GM23338 (cell line): ENCODE results near the gene PKHD1.

Source experiments
- CREB1 ChIP-seq: fragments of 250-450 bp; sonication (Bioruptor Pico); IDR thresholded peaks from 2 replicates; pipeline ENCODE4 v1.5.0; 2020; ENCODE audit warnings: low read depth, mild to moderate bottlenecking, moderate library complexity
- CTCF ChIP-seq, 2 experiments: fragments of 200-600 bp in 1 of 2; sonication (generic) in 1 of 2; conservative IDR thresholded peaks; 2 replicates each; pipeline versions ENCODE4 v1.5.1 to v1.6.1; 2016 to 2017; ENCODE audit warnings: antibody characterized with exemption in 2 of 2, low read depth in 2 of 2, mild to moderate bottlenecking in 2 of 2, moderate library complexity in 1 of 2
- ETS1 ChIP-seq: IDR thresholded peaks from 2 replicates; pipeline ENCODE4 v1.6.1; 2016; ENCODE audit warnings: antibody characterized with exemption
- EZH2 ChIP-seq: fragments of 200-600 bp; sonication (generic); IDR thresholded peaks from one replicate; pipeline ENCODE4 v1.8.0; 2017; ENCODE audit warnings: antibody characterized with exemption, mild to moderate bottlenecking, low read depth; ENCODE audit not compliant: unreplicated experiment
- EZH2phosphoT487 ChIP-seq: fragments of 200-600 bp; sonication (generic); IDR thresholded peaks from one replicate; pipeline ENCODE4 v1.8.1; 2018; ENCODE audit warnings: antibody characterized with exemption; ENCODE audit not compliant: unreplicated experiment
- JUNB ChIP-seq: IDR thresholded peaks from one replicate; pipeline ENCODE4 v1.6.1; 2016; ENCODE audit warnings: antibody characterized with exemption; ENCODE audit not compliant: unreplicated experiment
- NANOG ChIP-seq: IDR thresholded peaks from 2 replicates; pipeline ENCODE4 v1.6.1; 2016; ENCODE audit warnings: antibody characterized with exemption, borderline replicate concordance
- POLR2AphosphoS5 ChIP-seq: IDR thresholded peaks from 2 replicates; pipeline ENCODE4 v1.6.1; 2016; ENCODE audit warnings: antibody characterized with exemption, low read depth
- REST ChIP-seq: IDR thresholded peaks from one replicate; pipeline ENCODE4 v1.6.1; 2018; ENCODE audit warnings: antibody characterized with exemption; ENCODE audit not compliant: unreplicated experiment
- STAT1 ChIP-seq: IDR thresholded peaks from one replicate; pipeline ENCODE4 v1.6.1; 2016; ENCODE audit warnings: antibody characterized with exemption; ENCODE audit not compliant: unreplicated experiment
- ZNF114 ChIP-seq: fragments of 250-450 bp; sonication (Bioruptor Pico); IDR thresholded peaks from 2 replicates; pipeline ENCODE4 v1.5.0; 2020; ENCODE audit warnings: mild to moderate bottlenecking, moderate library complexity
- ZNF331 ChIP-seq: fragments of 250-450 bp; sonication (Bioruptor Pico); IDR thresholded peaks from 2 replicates; pipeline ENCODE4 v1.5.0; 2020; ENCODE audit warnings: low read depth, mild to moderate bottlenecking, moderate library complexity
- ZNF462 ChIP-seq: fragments of 250-450 bp; sonication (Bioruptor Pico); IDR thresholded peaks from 2 replicates; pipeline ENCODE4 v1.5.0; 2020; ENCODE audit warnings: mild to moderate bottlenecking, moderate library complexity

- no peak for TF ChIP-seq CTCF (conservative IDR thresholded peaks at IDR 0.05; ENCODE audit: low read depth in 2 of 2)
- TF ChIP-seq POLR2AphosphoS5, result no peak
- TF ChIP-seq EZH2, result no peak
- no peak for TF ChIP-seq CREB1
- no peak for TF ChIP-seq REST
- no peak for TF ChIP-seq ETS1
- no peak for TF ChIP-seq JUNB
- TF ChIP-seq EZH2phosphoT487, result no peak
- TF ChIP-seq NANOG, result no peak
- TF ChIP-seq ZNF114, result no peak
- no peak for TF ChIP-seq ZNF462
- no peak for TF ChIP-seq STAT1
- no peak for TF ChIP-seq ZNF331 (CRISPR knock-in tag)
Measured at GRCh38 chr6:51901766-51902764, 185.3 kb downstream of the PKHD1 start.
